MCF 10A (cell line): ENCODE results near the gene FOXC2. TPM values are rescaled to one million over a fixed set of nuclear protein-coding genes. Genes with fewer than 3 reads are reported as not detected.

ENCODE experiments used
- BruUV-seq: library from RNA; stranded (reverse); fragments of 400-500 nt; replicated peaks from 2 replicates; lab custom pipeline; 2021; lab: Mats Ljungman, UMichigan
- CTCF ChIA-PET: fragments of 300-600 bp; sonication (Branson Sonifier 250); formaldehyde crosslinking; extraction: SDS; loops from one replicate; lab custom pipeline; 2021; ENCODE audit warnings: antibody characterized with exemption, inconsistent platforms; lab: Yijun Ruan, JAX
- POLR2A ChIA-PET: fragments of 300-600, 350-650 bp; sonication (Branson Sonifier 250); formaldehyde crosslinking; extraction: SDS; loops from one replicate; lab custom pipeline; 2020; ENCODE audit warnings: antibody characterized with exemption, inconsistent platforms; lab: Yijun Ruan, JAX
- DNase-seq: peaks from one replicate; pipeline ENCODE4 v3.0.0-alpha.2; 2018; ENCODE audit not compliant: unreplicated experiment
- H3K27ac Mint-ChIP-seq: one replicate; pipeline ENCODE4 v1.8.0; 2022; ENCODE audit warnings: mild to moderate bottlenecking, low read depth, mixed read lengths; ENCODE audit not compliant: unreplicated experiment
- H3K27me3 Mint-ChIP-seq: one replicate; pipeline ENCODE4 v1.8.0; 2022; ENCODE audit warnings: mixed read lengths; ENCODE audit not compliant: insufficient read depth, unreplicated experiment
- H3K36me3 Mint-ChIP-seq: one replicate; pipeline ENCODE4 v1.8.0; 2022; ENCODE audit warnings: mild to moderate bottlenecking, moderate library complexity, mixed read lengths; ENCODE audit not compliant: insufficient read depth, unreplicated experiment
- H3K4me1 Mint-ChIP-seq: one replicate; pipeline ENCODE4 v1.8.0; 2022; ENCODE audit warnings: mixed read lengths; ENCODE audit not compliant: insufficient read depth, unreplicated experiment
- H3K4me3 Mint-ChIP-seq: one replicate; pipeline ENCODE4 v1.8.0; 2022; ENCODE audit warnings: mild to moderate bottlenecking, moderate library complexity, mixed read lengths; ENCODE audit not compliant: unreplicated experiment
- H3K9me3 Mint-ChIP-seq: one replicate; pipeline ENCODE4 v1.8.0; 2022; ENCODE audit warnings: mixed read lengths; ENCODE audit not compliant: unreplicated experiment
- CTCF ChIP-seq: fragments of 200-600 bp; IDR thresholded peaks from one replicate; pipeline ENCODE4 v1.8.0; 2022; ENCODE audit warnings: antibody characterized with exemption, mild to moderate bottlenecking; ENCODE audit not compliant: unreplicated experiment
- intact Hi-C: fragments of 100-400 bp; cut with micrococcal nuclease; formaldehyde crosslinking; loops from 2 replicates; pipeline ENCODE4 v1.14.1; 2022
- total RNA-seq: library from RNA; stranded (reverse); gene quantifications from 2 replicates; pipeline ENCODE4 v1.2.3, GENCODE V29; 2022

Gene FOXC2
- total RNA-seq, 1 experiment from 2014 or later, result 22.5 TPM

- Mint-ChIP-seq H3K36me3 (no peaks in the 10 kb centered on the region), H3K27me3 (no peaks in the 10 kb centered on the region), H3K4me3 (no peak overlapping the region), H3K27ac (peak overlapping the region; percentile 25), H3K9me3 (peaks cover 7% of the 10 kb centered on the region), H3K4me1 (no peaks in the 10 kb centered on the region)
- no peak for TF ChIP-seq CTCF
- no peak for DNase-seq
- intact Hi-C loops, result no loop called here
- ChIA-PET CTCF (no interaction called here), POLR2A (interaction anchor here (0.6 kb wide), 1 partner anchor 499 kb away, joined by 3 read pairs; no protein-coding TSS in a partner anchor)
- BruUV-seq, result no TSS peak
Observed at GRCh38 chr16:86618431-86619238, 52.0 kb downstream of the FOXC2 start.

Other genes with a start within 250 kb of the FOXC2 start
- not detected in 2 replicates for gene FOXF1, start 56.3 kb upstream of the FOXC2 start, total RNA-seq
- gene MTHFSD, start 11.6 kb upstream of the FOXC2 start, total RNA-seq, result 30.7 and 39.1 TPM in 2 replicates
- gene FOXL1, start 11.7 kb downstream of the FOXC2 start, total RNA-seq, result 4.7 and 4.9 TPM in 2 replicates